ENCODE results near the gene FSTL3. TPM values are rescaled to one million over a fixed set of nuclear protein-coding genes. Genes with fewer than 3 reads are reported as not detected.

Gene FSTL3
- total RNA-seq, 1 experiment from 2014 or later: 6.8 TPM

GRCh38 chr19:643736-644135 is 32.5 kb upstream of the FSTL3 start:
- H3K9ac ChIP-seq (ENCODE audit: extremely low read depth, insufficient read length, low read length): no peak overlapping the region
- peaks cover 9 to 26% (median 11%) of the 10 kb centered on the region in 3 experiments for H3K36me3 Mint-ChIP-seq (ENCODE audit: insufficient read depth in 1 of 3, low read depth in 3 of 3)
- no peak overlapping the region for H4K91ac ChIP-seq (ENCODE audit: insufficient read length, low read depth, low read length)
- no peak overlapping the region for H2BK5ac ChIP-seq (ENCODE audit: insufficient read length, low read length)
- H3K27ac ChIP-seq (ENCODE audit: insufficient read length, low read depth, low read length): no peak overlapping the region
- no peak overlapping the region for H2BK15ac ChIP-seq (ENCODE audit: low read depth, low read length)
- no peaks in the 10 kb centered on the region for H3K27me3 ChIP-seq (ENCODE audit: insufficient read depth, low read length)
- H4K5ac ChIP-seq (ENCODE audit: insufficient read length, low read depth, low read length): no peak overlapping the region
- peaks cover 4 to 5% of the 10 kb centered on the region in 2 experiments; a peak in 3 of 4 replicates for H3K4me1 Mint-ChIP-seq
- peaks cover 7% of the 10 kb centered on the region for H3K27me3 Mint-ChIP-seq (ENCODE audit: low read depth)
- WGBS (ENCODE audit: extremely low coverage, insufficient read length, low lambda C conversion rate): no CpG with 5 or more reads among the region's 24 CpGs
- H3K4me1 ChIP-seq (ENCODE audit: insufficient read depth, low read length): no peaks in the 10 kb centered on the region
- no peak overlapping the region for H2AK5ac ChIP-seq (ENCODE audit: insufficient read length, low read length)
- H3K9me3 Mint-ChIP-seq: no peaks in the 10 kb centered on the region
- H3K79me2 ChIP-seq (ENCODE audit: insufficient read depth, low read length): no peaks in the 10 kb centered on the region
- no peak overlapping the region for H3K23ac ChIP-seq (ENCODE audit: insufficient read length, low read depth, low read length)
- TF ChIP-seq, protein P1, sequence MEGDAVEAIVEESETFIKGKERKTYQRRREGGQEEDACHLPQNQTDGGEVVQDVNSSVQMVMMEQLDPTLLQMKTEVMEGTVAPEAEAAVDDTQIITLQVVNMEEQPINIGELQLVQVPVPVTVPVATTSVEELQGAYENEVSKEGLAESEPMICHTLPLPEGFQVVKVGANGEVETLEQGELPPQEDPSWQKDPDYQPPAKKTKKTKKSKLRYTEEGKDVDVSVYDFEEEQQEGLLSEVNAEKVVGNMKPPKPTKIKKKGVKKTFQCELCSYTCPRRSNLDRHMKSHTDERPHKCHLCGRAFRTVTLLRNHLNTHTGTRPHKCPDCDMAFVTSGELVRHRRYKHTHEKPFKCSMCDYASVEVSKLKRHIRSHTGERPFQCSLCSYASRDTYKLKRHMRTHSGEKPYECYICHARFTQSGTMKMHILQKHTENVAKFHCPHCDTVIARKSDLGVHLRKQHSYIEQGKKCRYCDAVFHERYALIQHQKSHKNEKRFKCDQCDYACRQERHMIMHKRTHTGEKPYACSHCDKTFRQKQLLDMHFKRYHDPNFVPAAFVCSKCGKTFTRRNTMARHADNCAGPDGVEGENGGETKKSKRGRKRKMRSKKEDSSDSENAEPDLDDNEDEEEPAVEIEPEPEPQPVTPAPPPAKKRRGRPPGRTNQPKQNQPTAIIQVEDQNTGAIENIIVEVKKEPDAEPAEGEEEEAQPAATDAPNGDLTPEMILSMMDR (conservative IDR thresholded peaks at IDR 0.05): no peak
- DNase-seq: no peak
- H4K20me1 ChIP-seq (ENCODE audit: control insufficient read depth, insufficient read depth, insufficient read length): no peaks in the 10 kb centered on the region
- no peak overlapping the region for H3K18ac ChIP-seq (ENCODE audit: insufficient read length, low read depth, low read length)
- no peaks in the 10 kb centered on the region for H3K23me2 ChIP-seq (ENCODE audit: insufficient read length, low read depth, low read length, poor library complexity, severe bottlenecking)
- H3K79me1 ChIP-seq (ENCODE audit: insufficient read depth, low read depth, low read length, poor library complexity, severe bottlenecking): no peaks in the 10 kb centered on the region
- no peak overlapping the region for H3T11ph ChIP-seq (ENCODE audit: low read length)
- no peak overlapping the region for H2BK12ac ChIP-seq (ENCODE audit: insufficient read length, low read depth, low read length)
- H4K8ac ChIP-seq (replicated peaks; ENCODE audit: insufficient read length, low read depth, low read length): no peak overlapping the region
- no peak overlapping the region for H3K4me2 ChIP-seq (ENCODE audit: insufficient read depth, insufficient read length, low read length)
- no peak overlapping the region for H3K27ac Mint-ChIP-seq
- no peak overlapping the region for H3K14ac ChIP-seq (ENCODE audit: insufficient read depth, low read length)
- no peaks in the 10 kb centered on the region for H3K9me3 ChIP-seq (ENCODE audit: control insufficient read depth, low read depth, low read length)
- H3K56ac ChIP-seq (ENCODE audit: insufficient read length, low read depth, low read length): no peak overlapping the region
- no peak overlapping the region for H2BK120ac ChIP-seq (ENCODE audit: low read depth, low read length, poor library complexity, severe bottlenecking)
- H3K4ac ChIP-seq (ENCODE audit: low read depth, low read length): no peak overlapping the region
- no peak overlapping the region for H2BK20ac ChIP-seq (ENCODE audit: low read depth, low read length, poor library complexity, severe bottlenecking)
- H2AFZ ChIP-seq (ENCODE audit: low read length): no peak overlapping the region
- no peak overlapping the region; a peak in 1 of 5 replicates for H3K4me3 Mint-ChIP-seq

Data from H9 (cell line).